OCI-LY7 (cell line): Measurements from ENCODE around the gene SNRNP27. TPM values are rescaled to one million over a fixed set of nuclear protein-coding genes. Genes with fewer than 3 reads are reported as not detected.

Experiments
- BruUV-seq: library from RNA; stranded (reverse); fragments of 400-500 nt; replicated peaks from 2 replicates; lab custom pipeline; 2021; lab: Mats Ljungman, UMichigan
- CTCF ChIA-PET: fragments of 300-600 bp; sonication (Branson Sonifier 250); formaldehyde crosslinking; loops from one replicate; lab custom pipeline; 2022; ENCODE audit warnings: antibody characterized with exemption; ENCODE audit not compliant: unreplicated experiment; lab: Charles Lee
- POLR2A ChIA-PET: fragments of 300-600 bp; sonication (Branson Sonifier 250); formaldehyde crosslinking; loops from one replicate; lab custom pipeline; 2022; ENCODE audit warnings: antibody characterized with exemption; lab: Charles Lee
- DNase-seq: peaks from one replicate; pipeline ENCODE4 v3.0.0-alpha.2; 2015; ENCODE audit warnings: low spot score
- H2AFZ ChIP-seq: fragments of 200-600 bp; sonication (generic), shearing (Covaris generic); 2 replicates; pipeline ENCODE4 v1.6.1; 2014; ENCODE audit warnings: mild to moderate bottlenecking, antibody characterized with exemption, low read length, moderate library complexity
- H3K27ac ChIP-seq: fragments of 200-600 bp; sonication (generic); 2 replicates; pipeline ENCODE4 v1.5.1; 2014; ENCODE audit warnings: mixed run types, low read depth, mild to moderate bottlenecking, moderate library complexity, low read length, inconsistent platforms; ENCODE audit not compliant: poor library complexity, severe bottlenecking
- H3K36me3 ChIP-seq: fragments of 200-600 bp; sonication (generic); 2 replicates; pipeline ENCODE4 v1.6.1; 2014; ENCODE audit warnings: mild to moderate bottlenecking, antibody characterized with exemption, low read length, moderate library complexity, mixed read lengths; ENCODE audit not compliant: insufficient read depth
- H3K4me1 ChIP-seq: fragments of 200-600 bp; sonication (generic); 2 replicates; pipeline ENCODE4 v1.5.1; 2014; ENCODE audit warnings: mild to moderate bottlenecking, low read length; ENCODE audit not compliant: insufficient read depth, poor library complexity, severe bottlenecking
- H3K4me2 ChIP-seq: fragments of 200-600 bp; sonication (generic); 2 replicates; pipeline ENCODE4 v1.6.1; 2014; ENCODE audit warnings: mild to moderate bottlenecking, low read length
- H3K4me3 ChIP-seq: fragments of 200-600 bp; sonication (generic); 2 replicates; pipeline ENCODE4 v1.5.1; 2014; ENCODE audit warnings: mild to moderate bottlenecking, low read depth, low read length; ENCODE audit not compliant: poor library complexity, severe bottlenecking
- H3K79me2 ChIP-seq: fragments of 200-600 bp; sonication (generic); 2 replicates; pipeline ENCODE4 v1.6.1; 2016; ENCODE audit warnings: low read depth, mild to moderate bottlenecking, low read length, moderate library complexity, mixed read lengths; ENCODE audit not compliant: insufficient read depth
- H3K9me2 ChIP-seq: fragments of 200-600 bp; sonication (generic); 2 replicates; pipeline ENCODE4 v1.6.1; 2016; ENCODE audit warnings: mild to moderate bottlenecking, low read length, mixed read lengths; ENCODE audit not compliant: insufficient read depth
- H3K9me3 ChIP-seq: fragments of 200-600 bp; sonication (generic); 2 replicates; pipeline ENCODE4 v1.6.1; 2014; ENCODE audit warnings: mild to moderate bottlenecking, mixed run types, low read length, mixed read lengths
- H4K20me1 ChIP-seq: fragments of 200-600 bp; sonication (generic); 2 replicates; pipeline ENCODE4 v1.6.1; 2014; ENCODE audit warnings: mild to moderate bottlenecking, antibody characterized with exemption, low read length, moderate library complexity, mixed read lengths; ENCODE audit not compliant: insufficient read depth
- EZH2phosphoT487 ChIP-seq: fragments of 200-600 bp; sonication (generic); IDR thresholded peaks from 2 replicates; pipeline ENCODE4 v1.6.1; 2018; ENCODE audit warnings: low read depth, borderline replicate concordance, mild to moderate bottlenecking, mixed run types, antibody characterized with exemption, low read length, moderate library complexity, mixed read lengths
- intact Hi-C: fragments of 100-400 bp; cut with micrococcal nuclease; formaldehyde crosslinking; loops from one replicate; pipeline ENCODE4 v1.10.0; 2022; ENCODE audit not compliant: unreplicated experiment
- total RNA-seq, 2 experiments: library from RNA; depleted of rRNA in 1 of 2; stranded (reverse); fragments of >200 nt in 1 of 2; shearing (Covaris generic) in 1 of 2; gene quantifications; 2 replicates each; pipeline ENCODE4 v1.2.3, GENCODE V29; 2014 to 2022
- TF ChIP-seq, protein P1 (sequence below): fragments of 200-600 bp; sonication (generic); conservative IDR thresholded peaks from 2 replicates; pipeline ENCODE4 v1.5.1; 2014; ENCODE audit warnings: mild to moderate bottlenecking, antibody characterized with exemption, low read length, moderate library complexity, mixed read lengths

The SNRNP27 gene
- total RNA-seq, 2 experiments from 2014 or later, result 42.2 to 76.0 TPM

DNA sequence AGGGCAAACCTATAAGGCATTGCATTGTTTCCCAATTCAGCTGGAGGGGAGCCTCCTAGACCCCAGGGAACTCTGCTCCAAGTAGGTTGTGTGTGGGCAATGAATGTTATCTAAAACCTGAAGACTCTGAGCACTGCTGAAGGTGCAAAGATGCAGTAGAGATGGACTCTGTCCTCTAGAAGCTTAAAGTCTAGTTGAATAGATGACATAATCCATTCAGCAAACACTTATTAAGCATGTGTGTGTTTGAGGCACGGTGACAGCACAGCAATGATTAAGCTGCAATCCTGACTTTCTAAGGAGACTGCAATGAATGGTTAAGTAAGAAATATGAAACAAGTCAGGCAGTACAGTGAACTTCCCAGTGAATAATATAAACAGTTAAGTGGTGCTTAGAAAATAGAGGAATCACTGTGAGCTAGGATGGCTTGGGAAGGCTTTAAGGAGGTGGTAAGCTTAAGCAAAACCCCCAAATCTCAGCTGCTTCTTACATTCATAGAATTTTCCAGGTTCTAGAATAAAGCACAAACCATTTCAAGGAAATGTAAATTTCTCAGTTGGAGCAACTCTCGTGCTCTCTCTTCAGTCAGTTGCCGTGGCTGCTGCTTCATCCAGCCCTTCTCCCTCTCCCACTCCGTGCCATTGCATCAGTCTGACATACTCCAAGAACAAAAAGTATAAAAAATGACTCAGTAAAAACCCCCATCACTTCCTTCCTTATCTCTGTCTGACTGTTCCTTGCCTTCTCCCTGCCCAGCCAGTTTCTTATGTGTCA lies 40.3 kb downstream of the SNRNP27 start:
- H3K4me2 ChIP-seq, result no peak overlapping the region
- no peaks in the 10 kb centered on the region for H3K9me3 ChIP-seq
- no peaks in the 10 kb centered on the region for H4K20me1 ChIP-seq
- no peak overlapping the region for H3K4me3 ChIP-seq
- CTCF ChIA-PET, result no interaction called here
- H3K36me3 ChIP-seq, result no peaks in the 10 kb centered on the region
- BruUV-seq, result no TSS peak
- H3K9me2 ChIP-seq, result no peaks in the 10 kb centered on the region
- H3K79me2 ChIP-seq, result no peaks in the 10 kb centered on the region
- peaks cover 14% of the 10 kb centered on the region for H3K4me1 ChIP-seq
- intact Hi-C loops, result no loop called here
- TF ChIP-seq, protein P1, sequence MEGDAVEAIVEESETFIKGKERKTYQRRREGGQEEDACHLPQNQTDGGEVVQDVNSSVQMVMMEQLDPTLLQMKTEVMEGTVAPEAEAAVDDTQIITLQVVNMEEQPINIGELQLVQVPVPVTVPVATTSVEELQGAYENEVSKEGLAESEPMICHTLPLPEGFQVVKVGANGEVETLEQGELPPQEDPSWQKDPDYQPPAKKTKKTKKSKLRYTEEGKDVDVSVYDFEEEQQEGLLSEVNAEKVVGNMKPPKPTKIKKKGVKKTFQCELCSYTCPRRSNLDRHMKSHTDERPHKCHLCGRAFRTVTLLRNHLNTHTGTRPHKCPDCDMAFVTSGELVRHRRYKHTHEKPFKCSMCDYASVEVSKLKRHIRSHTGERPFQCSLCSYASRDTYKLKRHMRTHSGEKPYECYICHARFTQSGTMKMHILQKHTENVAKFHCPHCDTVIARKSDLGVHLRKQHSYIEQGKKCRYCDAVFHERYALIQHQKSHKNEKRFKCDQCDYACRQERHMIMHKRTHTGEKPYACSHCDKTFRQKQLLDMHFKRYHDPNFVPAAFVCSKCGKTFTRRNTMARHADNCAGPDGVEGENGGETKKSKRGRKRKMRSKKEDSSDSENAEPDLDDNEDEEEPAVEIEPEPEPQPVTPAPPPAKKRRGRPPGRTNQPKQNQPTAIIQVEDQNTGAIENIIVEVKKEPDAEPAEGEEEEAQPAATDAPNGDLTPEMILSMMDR, result no peak
- TF ChIP-seq EZH2phosphoT487, result no peak
- no peak overlapping the region for H2AFZ ChIP-seq
- no peak for DNase-seq
- POLR2A ChIA-PET, result interaction anchor here (0.5 to 1.7 kb wide), 5 partner anchors 11 to 357 kb away, joined by 3 to 7 read pairs (median 3); partner anchors contain the start of gene MXD1
- no peak overlapping the region for H3K27ac ChIP-seq

DNA sequence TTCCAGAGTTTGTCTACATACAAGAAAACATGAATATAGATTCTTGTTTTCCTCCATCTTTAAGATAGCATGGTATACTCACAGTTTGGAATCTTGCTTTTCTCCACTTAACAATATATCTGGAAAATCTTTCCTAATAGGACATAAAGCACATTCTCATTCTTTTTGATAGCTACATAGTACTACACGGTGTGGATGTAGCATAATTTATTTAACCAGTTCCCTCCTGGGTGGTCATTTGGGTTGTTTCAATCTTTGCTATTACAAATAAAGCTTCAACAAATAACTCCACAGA lies 40.8 kb downstream of the SNRNP27 start:
- Histone ChIP-seq H3K4me1 (peaks cover 14% of the 10 kb centered on the region), H3K27ac (no peak overlapping the region), H4K20me1 (no peaks in the 10 kb centered on the region), H3K9me3 (no peaks in the 10 kb centered on the region), H3K36me3 (no peaks in the 10 kb centered on the region), H2AFZ (no peak overlapping the region), H3K4me2 (no peak overlapping the region), H3K4me3 (no peak overlapping the region), H3K79me2 (no peaks in the 10 kb centered on the region), H3K9me2 (no peaks in the 10 kb centered on the region)
- TF ChIP-seq, protein P1, result no peak
- ChIA-PET CTCF (no interaction called here), POLR2A (interaction anchor here (0.5 to 1.7 kb wide), 2 partner anchors 20 to 219 kb away, joined by 3 to 7 read pairs; partner anchors contain the start of gene MXD1)
- DNase-seq, result no peak
- intact Hi-C loops, result no loop called here
- BruUV-seq, result no TSS peak

DNA sequence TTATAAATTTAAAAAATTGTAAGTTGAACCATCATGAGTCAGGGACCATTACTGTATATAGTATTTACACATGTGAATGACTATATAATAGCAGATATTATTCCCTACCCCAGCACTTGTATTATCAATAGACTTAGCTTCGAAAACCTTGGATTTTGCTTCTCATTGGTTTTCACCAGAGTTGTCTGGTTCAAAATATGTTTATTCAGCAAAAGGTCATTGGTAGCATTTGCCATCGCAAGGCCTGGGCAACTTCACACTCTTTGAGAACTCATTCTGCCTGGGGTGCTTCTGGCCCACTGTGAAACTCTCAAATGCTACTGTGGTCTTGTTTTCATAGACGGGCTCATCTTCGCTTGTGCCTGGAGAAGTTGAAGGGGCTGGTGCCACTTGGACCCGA lies 41.3 kb downstream of the SNRNP27 start:
- Histone ChIP-seq H3K4me3 (no peak overlapping the region), H3K79me2 (no peaks in the 10 kb centered on the region), H3K9me3 (no peaks in the 10 kb centered on the region), H3K27ac (no peak overlapping the region), H2AFZ (no peak overlapping the region), H3K9me2 (no peaks in the 10 kb centered on the region), H3K4me2 (no peak overlapping the region), H4K20me1 (no peaks in the 10 kb centered on the region), H3K36me3 (no peaks in the 10 kb centered on the region), H3K4me1 (peaks cover 14% of the 10 kb centered on the region)
- intact Hi-C loops, result no loop called here
- TF ChIP-seq EZH2phosphoT487, result no peak
- TF ChIP-seq, protein P1, result no peak
- ChIA-PET POLR2A (no interaction called here), CTCF (no interaction called here)
- DNase-seq, result no peak
- BruUV-seq, result no TSS peak
